NCI-H510A treated with DMSO at 0.1 percent for 48 hours (cell line): ENCODE data around the gene NSMF.

Source experiments
- DNase-seq: peaks from one replicate; lab custom pipeline; 2025; lab: John Stamatoyannopoulos, UW

The NSMF gene

GRCh38 chr9:137432687-137433348, 26.3 kb downstream of the NSMF start:
- no peak for DNase-seq

GRCh38 chr9:137431416-137431931, 27.7 kb downstream of the NSMF start:
- no peak for DNase-seq

GRCh38 chr9:137430723-137431415, 28.3 kb downstream of the NSMF start:
- DNase-seq = no peak

GRCh38 chr9:137429974-137430722, 29.0 kb downstream of the NSMF start:
- DNase-seq = no peak

GRCh38 chr9:137429546-137429890, 29.6 kb downstream of the NSMF start:
- no peak for DNase-seq

GRCh38 chr9:137428841-137429545, 30.1 kb downstream of the NSMF start:
- DNase-seq = no peak

GRCh38 chr9:137428311-137428630, 30.9 kb downstream of the NSMF start:
- no peak for DNase-seq

GRCh38 chr9:137427454-137428310, 31.5 kb downstream of the NSMF start:
- no peak for DNase-seq

- no peak for DNase-seq
Measured at GRCh38 chr9:137426018-137426681, 33.0 kb downstream of the NSMF start.

- no peak for DNase-seq
Measured at GRCh38 chr9:137423514-137424291, 35.4 kb downstream of the NSMF start.

- DNase-seq = peak; percentile 82
Measured at GRCh38 chr9:137422604-137423513, 36.3 kb downstream of the NSMF start, which contains the start of the genes EXD3 and NOXA1. TSS of gene EXD3 (minus strand) at chr9:137423162. CDS start at chr9:137395357, 27,805 bp downstream. TSS of gene NOXA1 (plus strand) at chr9:137423393. CDS start at chr9:137423530, 137 bp downstream.

- DNase-seq = no peak
Measured at GRCh38 chr9:137421838-137422603, 37.1 kb downstream of the NSMF start.

- no peak for DNase-seq
Measured at GRCh38 chr9:137417161-137418021, 41.7 kb downstream of the NSMF start.

- DNase-seq = no peak
Measured at GRCh38 chr9:137416563-137417151, 42.5 kb downstream of the NSMF start.

GRCh38 chr9:137416006-137416562, 43.0 kb downstream of the NSMF start:
- DNase-seq = no peak

- no peak for DNase-seq
Measured at GRCh38 chr9:137415451-137415850, 43.7 kb downstream of the NSMF start.
